Colonic mucosa (tissue), 4 donors: ENCODE results near the gene FXN. TPM values are rescaled to one million over a fixed set of nuclear protein-coding genes. Genes with fewer than 3 reads are reported as not detected.
"Not testable (repeated sequence)": the region's sequence is repeated elsewhere in the genome, so short reads cannot be mapped to it uniquely, and the experiment has no call there.

Experiments
- DNase-seq: peaks from one replicate; pipeline ENCODE4 v3.0.0-alpha.2; 2020
- H3K27ac ChIP-seq: fragments of 200-600 bp; one replicate; pipeline ENCODE4 v1.8.0; 2021
- H3K27me3 ChIP-seq: fragments of 200-600 bp; one replicate; pipeline ENCODE4 v1.8.0; 2021
- H3K36me3 ChIP-seq: fragments of 200-600 bp; one replicate; pipeline ENCODE4 v1.8.0; 2021
- H3K4me1 ChIP-seq: fragments of 200-600 bp; one replicate; pipeline ENCODE4 v1.8.0; 2021; ENCODE audit warnings: mild to moderate bottlenecking
- H3K4me3 ChIP-seq: fragments of 200-600 bp; one replicate; pipeline ENCODE4 v1.8.0; 2021
- H3K9ac ChIP-seq, 2 donors: one replicate each; pipeline ENCODE4 v1.7.0; 2013; ENCODE audit warnings: control low read depth in 2 of 2, low read depth in 2 of 2, low read length in 2 of 2
- H3K9me3 ChIP-seq: fragments of 200-600 bp; one replicate; pipeline ENCODE4 v1.8.0; 2021
- CTCF ChIP-seq: fragments of 200-600 bp; IDR thresholded peaks from one replicate; pipeline ENCODE4 v1.8.0; 2022; ENCODE audit warnings: antibody characterized with exemption, mild to moderate bottlenecking
- intact Hi-C: fragments of 100-400 bp; cut with DNase I; formaldehyde crosslinking; loops from one replicate; pipeline ENCODE4 v1.14.1; 2022
- total RNA-seq, 2 donors: library from RNA; stranded (reverse); fragmentation: NEBNext Ultra II Directional in 1 of 2; extraction: Animal tissue kit (Norgen Biotek cat#: 25700) in 1 of 2; gene quantifications; one replicate each; pipeline ENCODE4 v1.2.1, GENCODE V29; 2021
- donor health status: healthy.
- donor health status: DM: no; HTN: no; CAD: no.
- donor health status: DM: no; HTN: no; CAD: no.

The FXN gene
- total RNA-seq, result 10 to 100 TPM in 1 of 2 donors, 1 to 10 TPM in 1; 9.7 to 16.9 TPM

GRCh38 chr9:69035438-69036308 is at the start of gene FXN:
FXN (plus strand) TSS chr9:69035752; CDS start chr9:69035783, 31 bp downstream.
- peak; percentile 99 for TF ChIP-seq CTCF
- no peaks in the 10 kb centered on the region for H3K27me3 ChIP-seq
- intact Hi-C loops, result no loop called here
- peak; percentile 87 for DNase-seq
- no peaks in the 10 kb centered on the region for H3K36me3 ChIP-seq
- peak within 1 kb of the TSS; percentile 64 for H3K4me3 ChIP-seq
- H3K9me3 ChIP-seq, result no peaks in the 10 kb centered on the region
- peak within 1 kb of the TSS; percentile 73 to 91 for H3K9ac ChIP-seq
- peaks cover 4% of the 10 kb centered on the region for H3K4me1 ChIP-seq
- peak within 1 kb of the TSS; percentile 71 for H3K27ac ChIP-seq

- H3K4me1 ChIP-seq, intact Hi-C loops, H3K27me3 ChIP-seq, H3K9ac ChIP-seq, H3K9me3 ChIP-seq, H3K36me3 ChIP-seq, DNase-seq, H3K4me3 ChIP-seq, H3K27ac ChIP-seq: not testable (repeated sequence)
These were observed 48.6 kb upstream of the FXN start for GRCh38 chr9:68986949-68987348.

- Histone ChIP-seq H3K9me3 (no peaks in the 10 kb centered on the region), H3K27ac (no peak overlapping the region), H3K9ac (no peak overlapping the region), H3K4me3 (no peak overlapping the region), H3K27me3 (no peaks in the 10 kb centered on the region), H3K4me1 (no peaks in the 10 kb centered on the region), H3K36me3 (no peaks in the 10 kb centered on the region)
- intact Hi-C loops, result loop anchor here (10.0 kb wide), 1 partner anchor 407 kb away; no protein-coding TSS in a partner anchor
- DNase-seq, result no peak
- TF ChIP-seq CTCF, result no peak
These were observed 44.1 kb upstream of the FXN start for GRCh38 chr9:68991457-68991856.

GRCh38 chr9:68995776-68996175 is 39.8 kb upstream of the FXN start:
- Histone ChIP-seq H3K9me3 (no peaks in the 10 kb centered on the region), H3K4me1 (no peaks in the 10 kb centered on the region), H3K4me3 (no peak overlapping the region), H3K27me3 (no peaks in the 10 kb centered on the region), H3K9ac (no peak overlapping the region), H3K36me3 (no peaks in the 10 kb centered on the region), H3K27ac (no peak overlapping the region)
- TF ChIP-seq CTCF, result no peak
- DNase-seq, result no peak
- intact Hi-C loops, result loop anchor here (5.0 to 10.0 kb wide), 2 partner anchors 288 to 411 kb away; partner anchors contain the start of gene PIP5K1B

GRCh38 chr9:68996462-68996861 is 39.1 kb upstream of the FXN start:
- DNase-seq, result no peak
- Histone ChIP-seq H3K4me3 (no peak overlapping the region), H3K36me3 (no peaks in the 10 kb centered on the region), H3K4me1 (no peaks in the 10 kb centered on the region), H3K9me3 (no peaks in the 10 kb centered on the region), H3K9ac (no peak overlapping the region), H3K27me3 (no peaks in the 10 kb centered on the region), H3K27ac (no peak overlapping the region)
- intact Hi-C loops, result loop anchor here (5.0 to 10.0 kb wide), 2 partner anchors 289 to 412 kb away; partner anchors contain the start of gene PIP5K1B
- no peak for TF ChIP-seq CTCF

- Histone ChIP-seq H3K27ac (no peak overlapping the region), H3K9ac (no peak overlapping the region), H3K36me3 (no peaks in the 10 kb centered on the region), H3K4me3 (no peak overlapping the region), H3K9me3 (no peaks in the 10 kb centered on the region), H3K27me3 (no peaks in the 10 kb centered on the region), H3K4me1 (no peaks in the 10 kb centered on the region)
- no peak for TF ChIP-seq CTCF
- DNase-seq, result no peak
- intact Hi-C loops, result loop anchor here (5.0 to 10.0 kb wide), 2 partner anchors 290 to 413 kb away; partner anchors contain the start of gene PIP5K1B
These were observed 37.9 kb upstream of the FXN start for GRCh38 chr9:68997666-68998065.
